ENCODE measurements around the gene BMPR1B.

BMPR1B gene

GRCh38 chr4:94960708-94961107, 203.0 kb downstream of the BMPR1B start:
- no peak for DNase-seq (ENCODE audit: low read depth)

- DNase-seq (ENCODE audit: low read depth) = no peak
Observed at GRCh38 chr4:94961420-94961819, 203.7 kb downstream of the BMPR1B start.

DNA sequence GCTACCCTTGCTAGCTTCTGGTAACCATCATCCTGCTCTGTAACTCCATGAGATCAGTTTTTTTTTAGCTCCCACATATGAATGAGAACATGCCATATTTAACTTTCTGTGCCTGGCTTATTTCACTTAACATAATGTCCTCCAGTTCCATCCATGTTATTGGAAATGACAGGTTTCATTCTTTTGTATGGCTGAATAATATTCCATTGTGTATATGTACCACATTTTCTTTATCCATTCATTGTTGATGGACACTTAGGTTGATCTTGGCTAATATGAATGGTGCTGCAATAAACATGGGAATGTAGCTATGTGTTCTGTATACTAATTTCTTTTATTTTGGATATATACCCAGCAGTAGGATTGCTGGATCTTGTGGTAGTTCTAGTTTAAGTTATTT, 204.7 kb downstream of the BMPR1B start:
- DNase-seq (ENCODE audit: low read depth) = no peak

- no peak for DNase-seq (ENCODE audit: low read depth)
Observed at GRCh38 chr4:94965852-94966251, 208.1 kb downstream of the BMPR1B start.

GRCh38 chr4:94968493-94968892, 210.7 kb downstream of the BMPR1B start:
- DNase-seq (ENCODE audit: low read depth) = no peak

DNA sequence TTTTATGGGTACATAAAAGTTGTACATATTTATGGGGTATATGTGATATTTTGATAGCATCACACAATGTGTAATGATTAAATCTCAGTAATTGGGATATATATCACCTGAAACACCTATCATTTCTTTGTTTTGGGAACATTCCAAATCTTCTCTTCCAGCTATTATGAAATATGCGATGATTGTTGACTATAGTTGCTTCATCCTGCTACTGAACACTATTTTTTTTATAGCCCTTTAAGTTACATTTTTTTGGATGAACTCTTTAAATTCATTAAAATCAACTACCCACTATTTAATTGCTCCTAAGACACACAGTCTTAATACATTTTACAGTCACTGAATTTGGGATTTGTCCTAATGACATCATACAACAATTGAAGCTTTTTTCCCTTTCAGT, 212.9 kb downstream of the BMPR1B start:
- DNase-seq (ENCODE audit: low read depth) = no peak

DNA sequence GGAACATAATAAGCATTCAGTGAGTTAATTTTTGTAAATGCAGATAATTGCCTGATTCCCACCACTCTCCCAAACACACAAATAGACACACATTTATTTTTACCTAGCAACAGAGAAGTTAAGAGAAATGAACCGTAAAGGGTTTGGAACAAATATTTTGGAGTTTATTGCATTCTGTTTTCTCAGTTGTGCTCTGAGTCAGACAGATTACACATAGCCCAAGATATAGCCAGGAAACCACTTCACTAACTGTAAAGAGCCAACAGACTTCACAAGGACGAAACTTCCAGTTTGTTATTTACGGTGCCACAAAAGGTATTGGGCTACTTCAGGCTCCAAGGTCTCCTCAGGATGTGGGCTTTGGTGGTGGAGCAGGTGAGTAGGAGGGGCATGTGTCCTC, 217.0 kb downstream of the BMPR1B start:
- no peak for DNase-seq (ENCODE audit: low read depth)

DNA sequence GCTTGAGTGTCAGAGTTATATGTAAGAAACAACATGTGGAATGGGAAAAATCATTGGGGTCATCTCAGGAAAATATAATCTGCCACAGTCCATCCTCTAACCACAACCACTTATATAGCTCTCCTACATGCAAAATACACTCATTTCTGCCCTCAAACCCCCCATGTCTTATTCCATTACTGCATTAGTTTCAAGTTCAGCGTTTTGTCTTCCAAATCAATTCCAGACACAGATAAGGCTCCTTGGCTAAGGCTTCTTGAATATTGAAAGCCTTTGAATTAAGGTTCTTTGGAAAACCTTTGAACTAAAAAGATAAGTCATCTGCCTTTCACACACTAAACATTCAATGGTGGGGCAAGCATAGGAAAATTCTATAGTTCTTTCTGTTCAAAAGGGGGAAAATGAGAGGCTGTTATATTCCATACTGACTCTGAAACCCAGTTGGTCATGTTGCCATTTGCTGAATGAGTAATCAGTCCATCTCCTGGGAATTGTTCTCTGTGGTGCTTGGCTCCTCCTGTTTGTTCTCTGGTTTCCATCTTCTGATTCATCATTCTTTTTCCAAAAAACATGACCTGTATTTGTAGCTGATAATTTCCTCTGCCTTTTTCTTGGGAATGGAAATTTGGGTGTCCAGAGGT, 218.7 kb downstream of the BMPR1B start:
- DNase-seq (ENCODE audit: low read depth) = no peak

GRCh38 chr4:94978904-94979303, 221.1 kb downstream of the BMPR1B start:
- no peak for DNase-seq (ENCODE audit: low read depth)

- no peak for DNase-seq (ENCODE audit: low read depth)
Observed at GRCh38 chr4:94979621-94980020, 221.9 kb downstream of the BMPR1B start.

DNA sequence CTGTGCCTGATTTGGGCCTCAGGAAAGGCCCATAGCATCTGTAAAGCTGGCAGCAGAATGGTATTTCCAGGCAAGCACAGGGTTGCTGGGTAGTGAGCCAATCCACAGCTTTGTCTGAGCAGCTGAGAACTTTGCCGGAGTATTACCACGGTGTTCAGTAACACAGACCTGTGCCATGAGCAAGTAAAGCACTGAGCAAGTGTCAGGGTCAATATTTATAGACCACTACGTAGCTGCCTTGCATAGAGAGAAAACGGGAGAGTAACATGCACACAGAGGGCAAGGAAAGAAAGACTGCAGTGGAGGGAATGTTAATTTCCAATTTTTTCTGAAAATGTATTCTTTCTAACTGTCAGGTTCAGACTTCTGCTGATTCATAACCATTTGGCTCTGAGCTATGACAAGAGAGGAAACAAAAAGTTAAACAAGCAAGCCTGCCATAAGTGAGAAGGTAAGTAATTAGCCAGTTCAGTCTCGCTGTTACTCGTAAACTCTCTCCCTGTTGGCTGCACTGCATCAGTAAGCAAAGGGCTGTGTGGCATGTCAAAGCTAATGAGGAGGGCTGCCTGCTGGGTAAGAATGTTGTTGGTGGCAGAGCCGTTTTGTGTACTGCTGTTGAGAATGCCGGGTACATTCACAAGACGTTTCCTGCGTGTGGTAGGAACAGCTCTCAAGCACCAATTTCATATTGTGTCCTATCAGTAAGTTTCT, 238.1 kb downstream of the BMPR1B start:
- no peak for DNase-seq (ENCODE audit: low read depth)

DNA sequence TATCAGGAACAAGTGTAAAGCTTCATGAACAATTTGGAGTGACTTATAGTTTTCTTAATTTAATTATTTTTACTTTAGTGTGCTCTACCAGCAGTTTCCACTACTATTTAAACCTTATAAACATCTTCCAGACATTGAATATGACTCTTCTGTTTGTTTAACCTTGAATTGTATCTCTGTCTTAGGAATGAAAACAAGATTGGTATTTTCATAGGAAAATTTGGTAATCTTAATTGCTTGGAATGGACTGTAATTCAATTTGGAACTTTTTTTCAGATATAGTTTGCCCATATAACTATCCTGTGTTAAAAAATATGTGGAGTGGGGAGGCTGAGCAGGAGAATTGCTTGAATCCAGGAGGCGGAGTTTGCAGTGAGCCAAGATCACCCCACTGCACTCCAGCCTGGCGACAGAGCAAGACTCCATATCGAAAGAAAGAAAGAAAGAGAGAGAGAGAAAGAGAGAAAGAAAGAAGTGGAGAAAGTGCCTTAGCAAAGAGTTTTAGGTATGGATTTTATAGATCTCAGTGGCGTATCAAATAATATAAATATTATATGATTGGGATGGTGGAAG, 242.4 kb downstream of the BMPR1B start:
- DNase-seq (ENCODE audit: low read depth) = no peak

- DNase-seq (ENCODE audit: low read depth) = no peak
Observed at GRCh38 chr4:95004912-95005311, 247.2 kb downstream of the BMPR1B start.

GRCh38 chr4:95007998-95008397, 250.2 kb downstream of the BMPR1B start:
- no peak for DNase-seq (ENCODE audit: low read depth)

DNA sequence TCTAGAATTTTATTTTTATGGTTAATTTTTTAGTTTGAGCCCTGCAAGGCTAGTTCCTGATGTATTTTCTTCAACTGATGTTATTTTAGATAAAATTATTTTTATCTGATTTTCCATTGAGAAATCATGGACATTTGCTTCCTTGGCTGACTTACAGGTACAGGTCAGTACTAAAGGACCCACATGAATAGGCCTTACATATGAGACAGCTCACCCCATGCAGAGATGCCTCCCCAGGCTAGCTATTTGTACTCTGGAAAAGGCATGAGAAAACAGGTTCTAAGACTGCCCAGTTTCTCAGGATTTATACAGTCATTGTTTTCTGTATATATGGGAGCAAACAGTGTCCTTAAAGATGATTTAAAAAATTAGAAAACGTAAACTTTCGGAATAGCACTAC, 255.5 kb downstream of the BMPR1B start:
- no peak for DNase-seq (ENCODE audit: low read depth)

DNA sequence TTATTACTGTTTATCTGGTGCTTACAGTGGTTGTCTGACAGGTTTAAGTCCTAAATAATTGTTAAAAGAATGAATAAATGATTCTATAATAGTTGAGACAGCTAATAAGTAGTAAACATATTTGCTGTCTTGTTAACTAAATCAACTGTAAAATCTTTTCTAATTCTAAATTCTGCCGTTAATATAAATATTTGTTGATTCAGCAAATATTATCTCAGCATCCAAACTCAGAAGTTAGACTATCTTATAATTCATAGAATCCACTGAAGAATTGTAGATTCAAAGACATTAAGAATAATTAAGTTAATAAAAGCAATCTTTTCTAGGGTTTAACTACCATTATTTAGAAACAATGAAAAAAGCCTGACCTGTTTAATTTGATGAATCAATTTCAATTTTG, 256.3 kb downstream of the BMPR1B start:
- DNase-seq (ENCODE audit: low read depth) = no peak

DNA sequence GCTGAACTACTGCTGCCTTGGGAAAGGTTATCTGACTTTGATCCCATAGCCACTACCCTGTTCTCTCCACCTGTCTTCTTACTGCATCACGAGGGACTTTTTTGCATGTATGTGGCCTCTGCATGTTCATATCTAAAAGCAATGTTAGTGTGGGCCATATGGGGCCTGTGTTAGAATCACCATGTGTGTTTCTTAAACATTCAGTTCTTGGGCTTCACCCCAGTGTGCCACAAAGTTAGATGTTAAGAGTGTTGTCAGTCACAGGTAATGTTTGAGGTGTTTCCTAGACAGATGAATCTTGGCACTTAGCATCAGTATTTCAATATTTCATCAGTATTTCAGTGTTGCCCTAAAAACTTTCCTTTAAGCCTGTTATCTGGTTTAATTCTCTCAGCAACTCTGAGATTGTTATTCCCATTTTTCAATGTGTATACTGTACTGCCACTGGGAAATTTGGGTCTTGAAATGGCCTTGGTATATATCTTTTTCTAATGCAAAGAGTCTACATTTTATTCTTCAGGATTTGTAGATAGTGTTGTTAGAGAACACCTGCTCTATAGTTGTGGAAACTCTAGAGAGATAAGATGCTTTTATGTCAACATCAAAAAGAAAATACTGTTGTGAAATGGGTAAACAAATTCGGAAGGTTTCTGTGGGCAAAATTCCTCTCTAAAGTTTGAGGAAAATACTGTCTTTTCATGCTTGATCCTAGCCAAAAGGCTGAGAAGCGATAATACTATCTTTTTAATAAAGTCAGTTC, 259.7 kb downstream of the BMPR1B start:
- no peak for DNase-seq (ENCODE audit: low read depth)

- no peak for DNase-seq (ENCODE audit: low read depth)
Observed at GRCh38 chr4:95018785-95019184, 261.0 kb downstream of the BMPR1B start.

DNA sequence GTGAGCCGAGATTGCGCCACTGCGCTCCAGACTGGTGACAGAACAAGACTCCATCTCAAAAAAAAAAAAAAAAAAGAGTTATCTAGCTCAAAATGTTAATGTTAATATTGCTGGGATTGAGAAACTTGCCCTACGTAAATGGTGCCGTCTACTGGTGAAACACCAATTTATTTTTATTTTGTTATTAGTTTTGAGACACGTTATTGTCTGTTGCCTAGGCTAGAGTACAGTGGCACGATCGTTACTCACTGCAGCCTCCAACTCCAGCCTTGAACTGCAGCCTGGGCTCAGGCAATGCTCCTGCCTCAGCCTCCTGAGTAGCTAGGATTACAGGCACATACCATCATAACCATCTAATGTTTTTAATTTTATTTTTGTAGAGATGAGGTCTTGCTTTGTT, 262.8 kb downstream of the BMPR1B start:
- no peak for DNase-seq (ENCODE audit: low read depth)

GRCh38 chr4:95021099-95021498, 263.3 kb downstream of the BMPR1B start:
- no peak for DNase-seq (ENCODE audit: low read depth)

DNA sequence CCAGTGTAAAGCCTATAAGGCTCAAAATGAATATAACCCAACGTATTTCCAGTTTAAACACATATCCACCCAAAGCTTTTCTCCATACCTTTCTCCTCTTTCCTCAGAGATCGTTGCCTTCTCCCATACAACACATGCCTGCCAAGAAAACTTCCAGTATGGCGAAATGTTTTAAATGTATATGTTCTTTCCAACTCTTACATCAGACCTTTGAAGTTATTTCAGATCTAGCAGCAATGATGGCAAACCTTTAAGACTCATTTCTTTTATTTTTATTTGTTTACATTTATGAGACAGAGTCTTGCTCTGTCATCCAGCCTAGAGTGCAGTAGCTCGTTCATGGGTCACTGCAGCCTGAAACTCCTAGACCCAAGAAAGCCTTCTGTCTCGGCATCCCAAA, 265.4 kb downstream of the BMPR1B start:
- no peak for DNase-seq (ENCODE audit: low read depth)

- no peak for DNase-seq (ENCODE audit: low read depth)
Observed at GRCh38 chr4:95027905-95028618, 270.3 kb downstream of the BMPR1B start.

All from stimulated activated CD4-positive, alpha-beta T cell treated with anti-CD3 and anti-CD28 coated beads, Interleukin-2, amount 100 ng/mL, for 4 hours (primary cell).